HepG2 (cell line): ENCODE results near the gene FAM53C. TPM values are rescaled to one million over a fixed set of nuclear protein-coding genes. Genes with fewer than 3 reads are reported as not detected.

Experiments used
- ARNT ChIP-seq: fragments of 450-650 bp; IDR thresholded peaks from 2 replicates; pipeline ENCODE4 v1.6.1; 2017
- BHLHE40 ChIP-seq: IDR thresholded peaks from 2 replicates; pipeline ENCODE4 v1.6.1; 2011; ENCODE audit warnings: low read length, improper control_type of control experiment
- FIP1L1 ChIP-seq: fragments of 200-400 bp; formaldehyde crosslinking; IDR thresholded peaks from 2 replicates; pipeline ENCODE4 v1.6.1; 2018; ENCODE audit warnings: low read depth, mild to moderate bottlenecking, low read length, moderate library complexity, borderline replicate concordance; ENCODE audit not compliant: insufficient read depth
- GZF1 ChIP-seq: sonication (generic); formaldehyde crosslinking; IDR thresholded peaks from 2 replicates; pipeline ENCODE4 v1.5.1; 2020; ENCODE audit warnings: mild to moderate bottlenecking, missing genetic modification reagents
- HIVEP1 ChIP-seq: sonication (generic); formaldehyde crosslinking; IDR thresholded peaks from 2 replicates; pipeline ENCODE4 v1.4.0; 2020; ENCODE audit warnings: mild to moderate bottlenecking, missing genetic modification reagents
- KDM5A ChIP-seq: fragments of 200-600 bp; sonication (generic); IDR thresholded peaks from 2 replicates; pipeline ENCODE4 v1.7.0; 2018; ENCODE audit warnings: antibody characterized with exemption, mild to moderate bottlenecking, low read length, borderline replicate concordance
- MBNL3 ChIP-seq: fragments of 250-450 bp; sonication (Bioruptor Pico); conservative IDR thresholded peaks from 2 replicates; pipeline ENCODE4 v1.8.0; 2022; ENCODE audit warnings: mild to moderate bottlenecking, inconsistent platforms
- MEF2D ChIP-seq: sonication (generic); formaldehyde crosslinking; IDR thresholded peaks from 2 replicates; pipeline ENCODE4 v1.5.1; 2020; ENCODE audit warnings: mild to moderate bottlenecking, missing genetic modification reagents
- RCOR2 ChIP-seq: IDR thresholded peaks from 2 replicates; pipeline ENCODE4 v1.6.1; 2016; ENCODE audit warnings: missing biosample characterization, missing genetic modification reagents
- SIN3A ChIP-seq: IDR thresholded peaks from 2 replicates; pipeline ENCODE4 v1.6.1; 2011; ENCODE audit warnings: low read depth, mild to moderate bottlenecking, control low read depth, low read length, borderline replicate concordance
- SIX4 ChIP-seq: sonication (generic); formaldehyde crosslinking; IDR thresholded peaks from 2 replicates; pipeline ENCODE4 v1.4.0; 2020; ENCODE audit warnings: missing genetic modification reagents
- SRY ChIP-seq: sonication (generic); formaldehyde crosslinking; IDR thresholded peaks from 2 replicates; pipeline ENCODE4 v1.8.0; 2022; ENCODE audit warnings: mild to moderate bottlenecking, missing genetic modification reagents
- TEAD2 ChIP-seq: sonication (generic); formaldehyde crosslinking; IDR thresholded peaks from 2 replicates; pipeline ENCODE4 v1.9.0; 2021; ENCODE audit warnings: missing genetic modification reagents
- ZNF354B ChIP-seq: sonication (generic); formaldehyde crosslinking; IDR thresholded peaks from 2 replicates; pipeline ENCODE4 v1.8.0; 2022; ENCODE audit warnings: mild to moderate bottlenecking, missing genetic modification reagents
- ZNF383 ChIP-seq: sonication (generic); formaldehyde crosslinking; IDR thresholded peaks from 2 replicates; pipeline ENCODE4 v1.4.0; 2020; ENCODE audit warnings: missing genetic modification reagents, mild to moderate bottlenecking, borderline replicate concordance
- ZNF431 ChIP-seq: sonication (generic); formaldehyde crosslinking; IDR thresholded peaks from 2 replicates; pipeline ENCODE4 v1.9.0; 2022; ENCODE audit warnings: missing genetic modification reagents, low read depth, mild to moderate bottlenecking, borderline replicate concordance
- ZNF563 ChIP-seq: sonication (generic); formaldehyde crosslinking; IDR thresholded peaks from 2 replicates; pipeline ENCODE4 v1.8.0; 2022; ENCODE audit warnings: mild to moderate bottlenecking, moderate library complexity, missing genetic modification reagents
- ZNF674 ChIP-seq: sonication (generic); formaldehyde crosslinking; IDR thresholded peaks from 2 replicates; pipeline ENCODE4 v1.5.0; 2020; ENCODE audit warnings: low read depth, mild to moderate bottlenecking, missing genetic modification reagents
- polyA plus RNA-seq, 8 experiments: library from polyadenylated mRNA; depleted of rRNA in 3 of 8; stranded (reverse) in 7 of 8; unstranded in 1 of 8; fragments of >200 nt; fragmentation: Illumina TruSeq in 4 of 8; extraction: Trizol in 4 of 8; gene quantifications; 2 replicates each; pipeline versions ENCODE4 v1.2.1 to v1.2.3, GENCODE V29; 2011 to 2016; ENCODE audit warnings: low read depth in 4 of 8, missing spikeins in 1 of 8, mixed read lengths in 1 of 8; ENCODE audit not compliant: insufficient read depth in 1 of 8
- total RNA-seq, 5 experiments: library from RNA; depleted of rRNA; stranded (reverse); fragments of >200 nt; fragmentation: Illumina TruSeq; extraction: Trizol; gene quantifications; 2 replicates each; pipeline ENCODE4 v1.2.3, GENCODE V29; 2016; ENCODE audit warnings: low read depth in 1 of 5
- TF ChIP-seq, protein P1 (sequence below): sonication (generic); formaldehyde crosslinking; IDR thresholded peaks from 2 replicates; pipeline ENCODE4 v1.4.0; 2020; ENCODE audit warnings: missing genetic modification reagents, mild to moderate bottlenecking, borderline replicate concordance
- TF ChIP-seq, protein P2 (sequence below): IDR thresholded peaks from 2 replicates; pipeline ENCODE4 v1.6.1; 2016; ENCODE audit warnings: missing compliant biosample characterization, missing genetic modification reagents, borderline replicate concordance
- TF ChIP-seq, protein P3 (sequence below): sonication (generic); formaldehyde crosslinking; IDR thresholded peaks from 2 replicates; pipeline ENCODE4 v1.8.1; 2022; ENCODE audit warnings: low read depth, mild to moderate bottlenecking, missing genetic modification reagents

FAM53C gene
- total and polyA plus RNA-seq, 2 of the 13 experiments (the other 11 are each of a cell fraction or from before 2014, with no cell fraction given) = 26.9 to 30.1 TPM

DNA sequence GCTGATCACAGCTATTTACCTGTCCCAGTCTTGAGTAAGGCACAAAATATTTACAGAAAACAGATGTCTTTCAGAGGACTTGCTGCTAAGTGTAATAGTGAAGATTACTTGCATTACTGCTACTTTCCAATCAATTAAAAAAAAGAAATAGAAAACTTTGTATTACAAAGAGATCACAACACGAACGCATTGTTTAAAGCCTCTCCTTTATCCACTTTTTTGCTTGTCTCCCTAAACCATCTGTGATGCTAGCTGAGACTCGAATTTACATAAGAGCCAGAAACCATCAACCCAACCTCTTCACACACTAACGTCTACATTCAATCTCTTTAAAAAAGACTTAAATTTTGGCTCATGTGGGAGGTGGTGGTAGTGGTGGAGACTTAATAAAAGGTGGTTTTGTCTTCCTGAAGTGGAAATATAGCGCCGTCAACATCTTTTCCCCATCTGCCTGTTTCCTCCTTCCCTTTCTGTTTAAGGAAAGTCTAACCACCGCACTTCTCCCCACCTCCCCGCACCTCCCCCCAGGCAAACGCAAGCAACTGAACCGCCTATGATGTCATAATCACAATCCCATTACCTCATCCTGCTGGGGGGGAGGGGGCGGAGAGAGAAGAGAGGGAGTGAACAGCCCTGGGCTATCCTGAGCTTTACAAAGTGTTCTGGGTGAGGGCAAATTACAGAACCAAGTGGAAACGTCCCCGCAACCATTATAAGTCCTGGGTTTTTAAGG, 948 bp upstream of the FAM53C start (continued):
- TF ChIP-seq, protein P1, sequence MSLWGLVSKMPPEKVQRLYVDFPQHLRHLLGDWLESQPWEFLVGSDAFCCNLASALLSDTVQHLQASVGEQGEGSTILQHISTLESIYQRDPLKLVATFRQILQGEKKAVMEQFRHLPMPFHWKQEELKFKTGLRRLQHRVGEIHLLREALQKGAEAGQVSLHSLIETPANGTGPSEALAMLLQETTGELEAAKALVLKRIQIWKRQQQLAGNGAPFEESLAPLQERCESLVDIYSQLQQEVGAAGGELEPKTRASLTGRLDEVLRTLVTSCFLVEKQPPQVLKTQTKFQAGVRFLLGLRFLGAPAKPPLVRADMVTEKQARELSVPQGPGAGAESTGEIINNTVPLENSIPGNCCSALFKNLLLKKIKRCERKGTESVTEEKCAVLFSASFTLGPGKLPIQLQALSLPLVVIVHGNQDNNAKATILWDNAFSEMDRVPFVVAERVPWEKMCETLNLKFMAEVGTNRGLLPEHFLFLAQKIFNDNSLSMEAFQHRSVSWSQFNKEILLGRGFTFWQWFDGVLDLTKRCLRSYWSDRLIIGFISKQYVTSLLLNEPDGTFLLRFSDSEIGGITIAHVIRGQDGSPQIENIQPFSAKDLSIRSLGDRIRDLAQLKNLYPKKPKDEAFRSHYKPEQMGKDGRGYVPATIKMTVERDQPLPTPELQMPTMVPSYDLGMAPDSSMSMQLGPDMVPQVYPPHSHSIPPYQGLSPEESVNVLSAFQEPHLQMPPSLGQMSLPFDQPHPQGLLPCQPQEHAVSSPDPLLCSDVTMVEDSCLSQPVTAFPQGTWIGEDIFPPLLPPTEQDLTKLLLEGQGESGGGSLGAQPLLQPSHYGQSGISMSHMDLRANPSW (CRISPR knock-in tag) = no peak
- TF ChIP-seq RCOR2 (CRISPR knock-in tag) (0 out of 2 replicates have a peak, but pooled peaks have one; percentile 19), SIX4 (CRISPR knock-in tag) (no peak), MEF2D (CRISPR knock-in tag) (no peak), ZNF354B (CRISPR knock-in tag) (no peak), SRY (CRISPR knock-in tag) (no peak), SIN3A (no peak; the same call in 1 of the 2 replicates), ARNT (no peak), GZF1 (no peak), ZNF431 (CRISPR knock-in tag) (no peak), ZNF383 (CRISPR knock-in tag) (no peak), TEAD2 (CRISPR knock-in tag) (no peak), ZNF563 (CRISPR knock-in tag) (0 out of 2 replicates have a peak, but pooled peaks have one; percentile 20), KDM5A (peak; percentile 79; the same call in 1 of the 2 replicates), MBNL3 (CRISPR knock-in tag) (no peak), ZNF674 (CRISPR knock-in tag) (no peak), BHLHE40 (no peak), HIVEP1 (CRISPR knock-in tag) (no peak), FIP1L1 (no peak)
- TF ChIP-seq, protein P2, sequence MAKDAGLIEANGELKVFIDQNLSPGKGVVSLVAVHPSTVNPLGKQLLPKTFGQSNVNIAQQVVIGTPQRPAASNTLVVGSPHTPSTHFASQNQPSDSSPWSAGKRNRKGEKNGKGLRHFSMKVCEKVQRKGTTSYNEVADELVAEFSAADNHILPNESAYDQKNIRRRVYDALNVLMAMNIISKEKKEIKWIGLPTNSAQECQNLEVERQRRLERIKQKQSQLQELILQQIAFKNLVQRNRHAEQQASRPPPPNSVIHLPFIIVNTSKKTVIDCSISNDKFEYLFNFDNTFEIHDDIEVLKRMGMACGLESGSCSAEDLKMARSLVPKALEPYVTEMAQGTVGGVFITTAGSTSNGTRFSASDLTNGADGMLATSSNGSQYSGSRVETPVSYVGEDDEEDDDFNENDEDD = no peak
- TF ChIP-seq, protein P3, sequence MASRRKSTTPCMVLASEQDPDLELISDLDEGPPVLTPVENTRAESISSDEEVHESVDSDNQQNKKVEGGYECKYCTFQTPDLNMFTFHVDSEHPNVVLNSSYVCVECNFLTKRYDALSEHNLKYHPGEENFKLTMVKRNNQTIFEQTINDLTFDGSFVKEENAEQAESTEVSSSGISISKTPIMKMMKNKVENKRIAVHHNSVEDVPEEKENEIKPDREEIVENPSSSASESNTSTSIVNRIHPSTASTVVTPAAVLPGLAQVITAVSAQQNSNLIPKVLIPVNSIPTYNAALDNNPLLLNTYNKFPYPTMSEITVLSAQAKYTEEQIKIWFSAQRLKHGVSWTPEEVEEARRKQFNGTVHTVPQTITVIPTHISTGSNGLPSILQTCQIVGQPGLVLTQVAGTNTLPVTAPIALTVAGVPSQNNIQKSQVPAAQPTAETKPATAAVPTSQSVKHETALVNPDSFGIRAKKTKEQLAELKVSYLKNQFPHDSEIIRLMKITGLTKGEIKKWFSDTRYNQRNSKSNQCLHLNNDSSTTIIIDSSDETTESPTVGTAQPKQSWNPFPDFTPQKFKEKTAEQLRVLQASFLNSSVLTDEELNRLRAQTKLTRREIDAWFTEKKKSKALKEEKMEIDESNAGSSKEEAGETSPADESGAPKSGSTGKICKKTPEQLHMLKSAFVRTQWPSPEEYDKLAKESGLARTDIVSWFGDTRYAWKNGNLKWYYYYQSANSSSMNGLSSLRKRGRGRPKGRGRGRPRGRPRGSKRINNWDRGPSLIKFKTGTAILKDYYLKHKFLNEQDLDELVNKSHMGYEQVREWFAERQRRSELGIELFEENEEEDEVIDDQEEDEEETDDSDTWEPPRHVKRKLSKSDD (CRISPR knock-in tag) = peak; percentile 95
